NCI-H2196 (cell line): Measurements from ENCODE around the gene APOA4.
"Not testable (repeated sequence)": the region's sequence is repeated elsewhere in the genome, so short reads cannot be mapped to it uniquely, and the experiment has no call there.

Experiments
- DNase-seq: peaks from one replicate; lab custom pipeline; 2025; ENCODE audit not compliant: unreplicated experiment; lab: John Stamatoyannopoulos, UW

APOA4 gene

GRCh38 chr11:116804001-116804400 is 19.1 kb downstream of the APOA4 start:
- no peak for DNase-seq

- not testable (repeated sequence) for DNase-seq
Measured at GRCh38 chr11:116801662-116802061, 21.4 kb downstream of the APOA4 start.

- no peak for DNase-seq
Measured at GRCh38 chr11:116800610-116801009, 22.5 kb downstream of the APOA4 start.

GRCh38 chr11:116798368-116798767 is 24.7 kb downstream of the APOA4 start:
- no peak for DNase-seq

- no peak for DNase-seq
Measured at GRCh38 chr11:116797816-116798215, 25.3 kb downstream of the APOA4 start.

GRCh38 chr11:116796548-116796947 is 26.6 kb downstream of the APOA4 start:
- DNase-seq = no peak

GRCh38 chr11:116794851-116795250 is 28.3 kb downstream of the APOA4 start:
- DNase-seq = no peak

GRCh38 chr11:116793772-116794097 is 29.4 kb downstream of the APOA4 start:
- no peak for DNase-seq

GRCh38 chr11:116792869-116793771 is 30.0 kb downstream of the APOA4 start:
- no peak for DNase-seq

- DNase-seq = no peak
Measured at GRCh38 chr11:116792144-116792868, 30.8 kb downstream of the APOA4 start.

GRCh38 chr11:116791813-116792143 is 31.3 kb downstream of the APOA4 start, which contains the start of gene APOA5:
Gene APOA5 (minus strand): TSS chr11:116791879. CDS start chr11:116791860, 19 bp downstream.
- no peak for DNase-seq

- DNase-seq = peak; percentile 61
Measured at GRCh38 chr11:116791002-116791812, 31.9 kb downstream of the APOA4 start.

- no peak for DNase-seq
Measured at GRCh38 chr11:116790167-116791001, 32.7 kb downstream of the APOA4 start.

GRCh38 chr11:116788975-116789374 is 34.1 kb downstream of the APOA4 start:
- no peak for DNase-seq

- no peak for DNase-seq
Measured at GRCh38 chr11:116788534-116788933, 34.6 kb downstream of the APOA4 start.

- DNase-seq = peak; percentile 76
Measured at GRCh38 chr11:116787786-116788486, 35.2 kb downstream of the APOA4 start, which contains the start of gene ZPR1. Gene ZPR1 (minus strand): TSS chr11:116788023. CDS start chr11:116787990, 33 bp downstream.

GRCh38 chr11:116787436-116787785 is 35.7 kb downstream of the APOA4 start:
- DNase-seq = no peak

- no peak for DNase-seq
Measured at GRCh38 chr11:116786966-116787365, 36.1 kb downstream of the APOA4 start.

- DNase-seq = no peak
Measured at GRCh38 chr11:116786326-116786725, 36.8 kb downstream of the APOA4 start.

- DNase-seq = no peak
Measured at GRCh38 chr11:116782728-116783127, 40.4 kb downstream of the APOA4 start.
